Naive thymus-derived CD4-positive, alpha-beta T cell (primary cell): Measurements from ENCODE around the gene NEK10. TPM values are rescaled to one million over a fixed set of nuclear protein-coding genes. Genes with fewer than 3 reads are reported as not detected.

Source experiments
- ATAC-seq: fragments of 150-1000 bp; cut with Tn5 transposase; 2 replicates; pipeline ENCODE4 v1.10.0; 2021; ENCODE audit warnings: mild to moderate bottlenecking, moderate library complexity
- CTCF ChIA-PET: fragments of 350-600 bp; sonication (Branson Sonifier 250); formaldehyde crosslinking; loops from one replicate; lab custom pipeline; 2021; ENCODE audit warnings: antibody characterized with exemption; lab: Charles Lee
- POLR2A ChIA-PET: fragments of 350-600 bp; sonication (Branson Sonifier 250); formaldehyde crosslinking; loops from one replicate; lab custom pipeline; 2021; ENCODE audit warnings: antibody characterized with exemption, inconsistent platforms; lab: Charles Lee
- DNase-seq, 9 donors: peaks; one replicate each; pipeline versions ENCODE4 v3.0.0 to v3.0.0-alpha.2; 2020 to 2022; ENCODE audit warnings: mixed read lengths in 1 of 9
- H3K27ac ChIP-seq: one replicate; pipeline ENCODE4 v1.7.0; 2013; ENCODE audit warnings: mild to moderate bottlenecking, low read depth, low read length, moderate library complexity
- H3K27me3 ChIP-seq, 2 donors: one replicate each; pipeline ENCODE4 v1.7.0; 2013; ENCODE audit warnings: low read length in 2 of 2, mild to moderate bottlenecking in 2 of 2, moderate library complexity in 2 of 2; ENCODE audit not compliant: control insufficient read depth in 2 of 2, insufficient read depth in 2 of 2
- H3K36me3 ChIP-seq, 3 experiments: 1 replicate in 2 of 3; 2 replicates in 1 of 3; pipeline ENCODE4 v1.7.0; 2013; ENCODE audit warnings: low read length in 3 of 3, mild to moderate bottlenecking in 3 of 3, moderate library complexity in 1 of 3; ENCODE audit not compliant: insufficient read depth in 3 of 3, control insufficient read depth in 2 of 3
- H3K4me1 ChIP-seq, 2 donors: one replicate each; pipeline ENCODE4 v1.7.0; 2013; ENCODE audit warnings: low read length in 2 of 2, mild to moderate bottlenecking in 2 of 2, moderate library complexity in 1 of 2; ENCODE audit not compliant: control insufficient read depth in 2 of 2, insufficient read depth in 2 of 2
- H3K4me3 ChIP-seq: 2 replicates; pipeline ENCODE4 v1.7.0; 2013; ENCODE audit warnings: mild to moderate bottlenecking, low read length
- H3K9me3 ChIP-seq, 3 experiments: 1 replicate in 2 of 3; 2 replicates in 1 of 3; pipeline ENCODE4 v1.7.0; 2013; ENCODE audit warnings: low read length in 3 of 3; ENCODE audit not compliant: control insufficient read depth in 2 of 3
- H3K27ac Mint-ChIP-seq, 9 donors: one replicate each; pipeline ENCODE4 v1.8.0; 2020 to 2022; ENCODE audit warnings: mixed read lengths in 9 of 9, mild to moderate bottlenecking in 8 of 9, moderate library complexity in 5 of 9, inconsistent platforms in 2 of 9
- H3K27me3 Mint-ChIP-seq, 5 donors: one replicate each; pipeline ENCODE4 v1.8.0; 2021 to 2022; ENCODE audit warnings: mixed read lengths in 5 of 5, mild to moderate bottlenecking in 1 of 5
- H3K36me3 Mint-ChIP-seq, 5 donors: one replicate each; pipeline ENCODE4 v1.8.0; 2020 to 2022; ENCODE audit warnings: mixed read lengths in 5 of 5, mild to moderate bottlenecking in 3 of 5, inconsistent platforms in 1 of 5
- H3K4me1 Mint-ChIP-seq, 7 donors: one replicate each; pipeline ENCODE4 v1.8.0; 2020 to 2022; ENCODE audit warnings: mixed read lengths in 7 of 7, mild to moderate bottlenecking in 3 of 7, inconsistent platforms in 1 of 7
- H3K4me3 Mint-ChIP-seq, 10 donors: one replicate each; pipeline ENCODE4 v1.8.0; 2020 to 2022; ENCODE audit warnings: mild to moderate bottlenecking in 10 of 10, mixed read lengths in 10 of 10, moderate library complexity in 6 of 10, inconsistent platforms in 2 of 10
- H3K9me3 Mint-ChIP-seq, 11 donors: one replicate each; pipeline ENCODE4 v1.8.0; 2020 to 2022; ENCODE audit warnings: mixed read lengths in 11 of 11, mild to moderate bottlenecking in 4 of 11, inconsistent platforms in 1 of 11, moderate library complexity in 1 of 11
- intact Hi-C, 2 donors: fragments of 100-400 bp; cut with micrococcal nuclease; formaldehyde crosslinking; loops; one replicate each; pipeline ENCODE4 v1.15.1; 2023
- polyA plus RNA-seq, 2 donors: library from polyadenylated mRNA; unstranded; fragments of 300-500 nt; fragmentation: Illumina TruSeq; gene quantifications; one replicate each; pipeline ENCODE4 v1.2.3, GENCODE V29; 2021
- total RNA-seq, 6 experiments: library from RNA in 5 of 6; stranded (reverse) in 5 of 6; gene quantifications; 1 replicate in 5 of 6; 2 replicates in 1 of 6; pipeline ENCODE4 v1.2.3 and lab custom pipeline; 2021 to 2026

Gene NEK10
- total and polyA plus RNA-seq, 7 experiments from 2014 or later = 0.64 to 2.0 (median 0.95) TPM; not detected in 2

DNA sequence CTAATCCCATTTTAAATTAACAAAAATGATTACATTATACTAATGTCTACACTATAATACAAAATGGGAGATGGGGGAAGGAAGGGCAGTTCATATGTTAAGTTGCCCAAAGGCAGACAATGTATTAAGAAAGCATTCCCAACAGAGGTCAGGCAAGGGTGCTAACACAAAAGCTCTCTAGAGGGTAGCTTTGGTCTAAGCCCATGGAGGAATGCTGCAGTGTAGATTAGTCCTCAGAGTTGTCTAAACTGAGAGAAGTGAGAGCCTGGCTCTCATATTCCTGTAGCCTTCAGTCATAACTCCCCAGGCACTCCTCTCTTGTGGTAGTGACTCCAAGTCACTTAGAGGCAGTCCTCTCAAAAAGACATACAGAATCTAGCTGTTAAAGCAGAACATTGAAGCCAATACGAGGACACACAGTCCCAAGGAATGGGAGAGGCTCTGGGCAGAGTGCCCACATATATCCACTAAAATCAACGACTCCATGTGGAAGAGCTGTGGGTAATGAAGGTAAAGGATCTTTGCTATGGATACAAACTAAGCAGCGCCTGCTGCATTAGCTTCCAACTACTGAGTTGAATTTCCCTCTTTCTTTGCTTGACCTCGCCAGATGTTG, 14.5 kb downstream of the NEK10 start:
- H3K27ac Mint-ChIP-seq = no peak overlapping the region
- no peaks in the 10 kb centered on the region for H3K9me3 ChIP-seq
- H3K9me3 Mint-ChIP-seq = no peaks in the 10 kb centered on the region
- H3K36me3 ChIP-seq = no peaks in the 10 kb centered on the region
- H3K4me3 Mint-ChIP-seq = no peak overlapping the region
- DNase-seq = no peak
- H3K4me3 ChIP-seq = no peak overlapping the region
- CTCF ChIA-PET = interaction anchor here (0.5 kb wide), 1 partner anchor 67 kb away, joined by 3 read pairs; no protein-coding TSS in a partner anchor
- ATAC-seq = no peak
- peaks cover 0 to 30% (median 18%) of the 10 kb centered on the region in 7 donors for H3K4me1 Mint-ChIP-seq
- POLR2A ChIA-PET = no interaction called here
- H3K27me3 Mint-ChIP-seq = peaks cover 0 to 28% (median 0%) of the 10 kb centered on the region in 5 donors
- intact Hi-C loops = loop anchor here in 1 of 2 donors (5.0 kb wide), 1 partner anchor 42 kb away; no protein-coding TSS in a partner anchor
- no peak overlapping the region for H3K27ac ChIP-seq
- H3K4me1 ChIP-seq = peaks cover 17 to 20% of the 10 kb centered on the region in 2 donors
- H3K36me3 Mint-ChIP-seq = peaks cover 0 to 4% (median 0%) of the 10 kb centered on the region in 5 donors
- H3K27me3 ChIP-seq = no peaks in the 10 kb centered on the region

DNA sequence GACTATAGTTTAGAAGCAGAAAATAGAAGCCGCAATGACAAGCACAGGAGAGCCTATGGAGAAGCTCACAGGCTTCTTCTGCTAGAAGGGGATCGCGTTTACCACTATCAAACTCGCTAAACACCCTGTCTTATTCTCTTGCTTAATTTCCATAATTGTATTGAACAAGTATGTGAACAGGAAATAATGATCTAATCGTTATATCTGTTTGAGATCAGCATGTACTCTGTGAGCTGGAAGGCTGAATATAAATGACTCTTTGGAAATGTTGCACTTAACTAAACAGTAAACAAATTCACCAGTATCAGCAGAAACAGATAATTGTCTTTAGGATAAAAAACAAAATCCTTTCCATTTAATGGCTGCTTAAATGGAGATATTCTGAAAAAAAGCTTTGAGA, 15.0 kb downstream of the NEK10 start:
- H3K27ac Mint-ChIP-seq = no peak overlapping the region
- ChIA-PET POLR2A (no interaction called here), CTCF (interaction anchor here (0.5 kb wide), 1 partner anchor 68 kb away, joined by 3 read pairs; no protein-coding TSS in a partner anchor)
- H3K9me3 Mint-ChIP-seq = no peaks in the 10 kb centered on the region
- peaks cover 0 to 26% (median 12%) of the 10 kb centered on the region in 7 donors for H3K4me1 Mint-ChIP-seq
- ATAC-seq (no peak), DNase-seq (no peak)
- H3K9me3 ChIP-seq = no peaks in the 10 kb centered on the region
- H3K4me1 ChIP-seq = peaks cover 12 to 24% of the 10 kb centered on the region in 2 donors
- no peak overlapping the region for H3K4me3 ChIP-seq
- H3K36me3 ChIP-seq = no peaks in the 10 kb centered on the region
- peaks cover 0 to 4% (median 0%) of the 10 kb centered on the region in 5 donors for H3K36me3 Mint-ChIP-seq
- intact Hi-C loops = no loop called here
- H3K27me3 ChIP-seq = no peaks in the 10 kb centered on the region
- H3K27me3 Mint-ChIP-seq = peaks cover 0 to 28% (median 0%) of the 10 kb centered on the region in 5 donors
- no peak overlapping the region for H3K27ac ChIP-seq
- no peak overlapping the region for H3K4me3 Mint-ChIP-seq

DNA sequence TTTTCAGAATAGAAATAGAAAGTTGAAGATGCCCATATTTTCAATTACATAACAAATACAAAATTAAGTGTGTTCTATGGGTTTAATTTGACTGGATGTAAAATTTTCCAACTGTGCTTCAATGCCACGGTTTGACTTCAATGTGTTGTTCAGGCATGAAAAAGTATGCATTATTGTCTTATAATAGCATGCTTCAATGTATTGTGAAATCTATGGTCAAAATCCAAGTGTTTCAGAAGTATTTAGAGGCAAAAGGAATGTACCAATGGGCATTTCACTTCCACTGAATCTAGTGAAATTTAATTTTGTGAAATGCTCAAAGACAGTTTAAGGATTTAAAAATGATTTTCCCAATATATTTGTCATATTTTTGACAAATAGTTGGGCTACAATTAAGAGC, 16.0 kb downstream of the NEK10 start:
- CTCF ChIA-PET = no interaction called here
- Mint-ChIP-seq H3K9me3 (no peaks in the 10 kb centered on the region), H3K4me3 (no peak overlapping the region), H3K4me1 (peaks cover 0 to 17% (median 7%) of the 10 kb centered on the region in 7 donors), H3K27ac (no peak overlapping the region), H3K27me3 (peaks cover 0 to 28% (median 0%) of the 10 kb centered on the region in 5 donors), H3K36me3 (peaks cover 0 to 4% (median 0%) of the 10 kb centered on the region in 5 donors)
- Histone ChIP-seq H3K36me3 (no peaks in the 10 kb centered on the region), H3K27ac (no peak overlapping the region), H3K4me3 (no peak overlapping the region), H3K4me1 (peaks cover 5 to 16% of the 10 kb centered on the region in 2 donors), H3K9me3 (no peaks in the 10 kb centered on the region), H3K27me3 (no peaks in the 10 kb centered on the region)
- no peak for DNase-seq
- no peak for ATAC-seq
- intact Hi-C loops = no loop called here
- POLR2A ChIA-PET = no interaction called here

DNA sequence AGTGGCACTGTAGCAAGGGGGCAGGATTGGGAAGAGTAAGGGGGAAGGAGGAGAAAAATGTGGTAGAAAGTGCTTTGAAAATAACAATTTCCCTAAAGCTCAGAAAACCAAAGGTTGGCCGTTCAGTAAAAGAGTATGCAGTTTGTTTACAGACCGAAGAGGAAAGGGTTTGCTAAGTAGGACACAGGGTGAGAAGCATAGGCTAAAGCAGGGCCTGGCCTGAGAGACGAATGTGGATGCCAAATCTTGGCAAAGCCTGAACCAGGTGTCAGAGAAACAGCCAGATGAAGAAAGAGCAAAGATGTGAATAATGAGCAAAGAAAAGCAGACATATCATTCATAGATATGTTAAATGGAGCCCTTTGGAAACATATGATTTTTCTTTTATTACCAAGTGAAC, 17.1 kb downstream of the NEK10 start:
- ChIA-PET CTCF (no interaction called here), POLR2A (interaction anchor here (0.6 kb wide), 1 partner anchor 289 kb away, joined by 5 read pairs; no protein-coding TSS in a partner anchor)
- Mint-ChIP-seq H3K27ac (no peak overlapping the region), H3K27me3 (peaks cover 0 to 28% (median 0%) of the 10 kb centered on the region in 5 donors), H3K36me3 (peaks cover 0 to 4% (median 0%) of the 10 kb centered on the region in 5 donors), H3K9me3 (no peaks in the 10 kb centered on the region), H3K4me1 (peaks cover 0 to 8% (median 0%) of the 10 kb centered on the region in 7 donors), H3K4me3 (no peak overlapping the region)
- no peak for ATAC-seq
- H3K27ac ChIP-seq = no peak overlapping the region
- DNase-seq = no peak
- H3K4me1 ChIP-seq = peaks cover 0 to 14% of the 10 kb centered on the region in 2 donors
- intact Hi-C loops = no loop called here
- no peak overlapping the region for H3K4me3 ChIP-seq
- H3K36me3 ChIP-seq = no peaks in the 10 kb centered on the region
- no peaks in the 10 kb centered on the region for H3K27me3 ChIP-seq
- H3K9me3 ChIP-seq = no peaks in the 10 kb centered on the region

DNA sequence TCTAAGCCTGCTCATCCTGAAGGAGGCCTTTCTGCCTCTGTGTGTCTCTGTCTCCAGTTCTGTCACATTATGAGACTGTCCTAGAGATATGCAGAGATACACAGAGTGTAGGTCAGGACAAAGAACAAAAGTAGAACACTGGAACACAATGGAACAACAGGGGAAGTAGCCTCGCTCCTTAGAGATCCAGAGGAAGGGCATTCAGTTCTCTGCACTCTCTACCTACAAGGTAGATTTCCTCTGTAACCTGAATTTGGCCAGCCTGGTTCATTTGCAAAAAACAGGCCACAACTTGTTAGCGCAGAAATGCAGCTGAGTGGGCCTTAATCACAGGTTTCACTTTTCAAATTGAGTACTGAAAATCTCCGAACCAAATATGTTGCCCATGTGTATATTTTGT, 19.4 kb downstream of the NEK10 start:
- H3K9me3 ChIP-seq = no peaks in the 10 kb centered on the region
- H3K4me3 ChIP-seq = no peak overlapping the region
- CTCF ChIA-PET = no interaction called here
- no peak overlapping the region for H3K27ac ChIP-seq
- Mint-ChIP-seq H3K27me3 (peaks cover 0 to 16% (median 0%) of the 10 kb centered on the region in 5 donors), H3K36me3 (peaks cover 0 to 4% (median 0%) of the 10 kb centered on the region in 5 donors), H3K27ac (peak overlapping the region in 1 of 9 donors; percentile 52), H3K4me1 (peaks cover 0 to 11% (median 0%) of the 10 kb centered on the region in 7 donors), H3K4me3 (peak overlapping the region in 2 of 10 donors; percentile 9), H3K9me3 (no peaks in the 10 kb centered on the region)
- no peak for ATAC-seq
- H3K36me3 ChIP-seq = no peaks in the 10 kb centered on the region
- no peak for DNase-seq
- H3K4me1 ChIP-seq = peaks cover 0 to 14% of the 10 kb centered on the region in 2 donors
- POLR2A ChIA-PET = no interaction called here
- intact Hi-C loops = no loop called here
- no peaks in the 10 kb centered on the region for H3K27me3 ChIP-seq

DNA sequence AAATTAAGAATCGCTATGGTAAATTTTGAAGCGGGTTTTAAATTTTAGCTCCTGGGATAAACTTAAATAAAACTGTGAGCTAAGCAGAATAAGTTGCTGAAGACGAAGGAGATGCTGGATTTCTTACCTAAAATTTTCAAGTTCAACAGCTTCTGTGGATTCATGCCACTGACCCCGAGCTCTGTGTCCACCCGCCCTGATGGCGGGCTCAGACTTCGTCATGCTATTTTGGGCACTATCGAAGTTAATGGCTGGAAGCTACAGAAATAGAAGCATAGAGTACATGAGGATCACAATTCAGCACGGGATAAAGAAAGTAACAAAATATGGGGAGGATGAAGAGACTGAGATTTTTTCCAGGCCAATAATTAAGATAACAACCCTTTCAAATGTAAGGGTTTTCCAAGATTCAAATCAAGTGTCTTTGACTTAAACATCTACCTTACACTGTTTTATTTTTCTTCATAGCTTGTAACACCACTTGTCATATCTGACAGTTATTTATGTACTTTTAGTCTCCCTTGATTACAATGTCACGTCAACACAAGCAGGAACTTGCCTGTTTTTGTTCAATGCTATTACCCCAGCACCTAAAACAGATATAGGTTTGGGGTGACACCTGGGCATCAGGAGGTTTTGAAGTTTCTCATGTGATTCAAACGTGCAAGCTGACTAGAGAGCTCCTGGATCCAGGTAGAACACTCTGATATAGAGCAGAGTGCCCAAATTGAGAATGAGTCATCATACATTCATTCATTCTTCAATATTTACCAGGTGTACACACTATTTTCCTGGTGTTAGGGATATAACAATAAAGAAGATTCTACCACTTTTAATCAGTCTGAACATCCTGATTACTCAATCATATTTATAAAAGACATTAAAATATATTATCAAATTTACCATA, 23.0 kb downstream of the NEK10 start:
- DNase-seq = no peak
- Mint-ChIP-seq H3K4me3 (no peak overlapping the region), H3K27me3 (peaks cover 0 to 12% (median 0%) of the 10 kb centered on the region in 5 donors), H3K4me1 (peaks cover 0 to 11% (median 0%) of the 10 kb centered on the region in 7 donors), H3K9me3 (no peaks in the 10 kb centered on the region), H3K27ac (no peak overlapping the region), H3K36me3 (peaks cover 0 to 4% (median 0%) of the 10 kb centered on the region in 5 donors)
- Histone ChIP-seq H3K27me3 (no peaks in the 10 kb centered on the region), H3K9me3 (no peaks in the 10 kb centered on the region), H3K4me1 (peaks cover 0 to 10% of the 10 kb centered on the region in 2 donors), H3K27ac (no peak overlapping the region), H3K4me3 (no peak overlapping the region), H3K36me3 (no peaks in the 10 kb centered on the region)
- POLR2A ChIA-PET = interaction anchor here (0.6 to 0.9 kb wide), 2 partner anchors 28 to 1039 kb away, joined by 3 read pairs; no protein-coding TSS in a partner anchor
- intact Hi-C loops = no loop called here
- ATAC-seq = no peak
- CTCF ChIA-PET = no interaction called here
